HG03039 (cell line): ENCODE measurements around the gene CXorf49B.

Source experiments
- ATAC-seq: cut with Tn5 transposase; IDR thresholded peaks from one replicate; pipeline ENCODE4 v1.9.1; 2021; ENCODE audit warnings: mild to moderate bottlenecking, moderate library complexity; ENCODE audit not compliant: unreplicated experiment

The CXorf49B gene

DNA sequence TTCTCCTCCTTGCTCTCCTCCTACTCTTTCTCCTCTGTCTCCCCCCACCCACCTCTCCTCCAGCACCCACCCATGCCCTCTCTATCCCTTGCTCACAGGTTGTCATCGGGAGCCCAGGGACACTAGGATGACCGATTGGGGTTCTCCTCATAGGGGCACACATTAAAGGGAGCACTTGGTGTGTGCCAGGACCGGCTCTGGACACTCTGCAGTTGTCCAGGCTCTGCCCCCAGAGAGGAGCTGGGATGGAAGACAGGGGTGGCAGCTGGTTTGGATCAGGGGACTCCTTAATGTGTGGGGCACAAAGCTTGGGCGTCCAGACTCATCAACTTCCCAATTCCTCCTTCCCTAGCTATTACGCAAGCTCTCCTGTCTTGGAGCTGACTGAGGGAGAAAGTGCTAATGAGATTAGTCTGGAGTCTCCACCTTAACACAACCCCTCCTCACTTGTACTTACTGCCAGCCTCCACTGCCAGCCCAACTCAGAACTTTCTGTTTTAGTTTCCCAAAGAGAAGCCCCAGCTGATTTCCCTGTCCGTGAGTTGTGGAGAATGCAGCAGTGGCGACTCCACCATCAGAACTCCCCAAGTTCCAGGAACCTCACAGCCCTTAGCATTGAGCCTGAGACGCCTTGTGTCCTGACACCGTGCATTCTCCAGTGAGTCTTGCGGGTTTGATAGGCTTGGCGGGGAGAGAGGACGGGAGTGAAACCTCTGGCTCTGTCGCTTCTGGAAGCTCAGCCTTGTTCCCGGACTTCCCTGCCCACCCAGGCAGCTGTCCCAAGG, 52.2 kb downstream of the CXorf49B start:
- no peak for ATAC-seq

DNA sequence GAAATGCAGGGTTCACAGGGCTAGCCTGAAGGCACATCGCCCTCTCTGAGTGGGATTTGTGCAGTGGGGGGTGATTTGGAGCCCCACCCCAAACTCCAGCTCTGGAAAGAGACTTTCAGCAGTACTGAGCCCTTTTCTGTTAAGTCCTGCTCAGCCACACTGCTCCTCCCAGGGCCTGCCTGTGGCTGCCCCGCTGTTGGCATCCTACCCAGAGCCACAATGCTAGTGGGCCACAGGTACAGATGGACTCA, 52.7 kb downstream of the CXorf49B start:
- ATAC-seq: no peak
